ENCODE data around the gene CHST15.

DNA sequence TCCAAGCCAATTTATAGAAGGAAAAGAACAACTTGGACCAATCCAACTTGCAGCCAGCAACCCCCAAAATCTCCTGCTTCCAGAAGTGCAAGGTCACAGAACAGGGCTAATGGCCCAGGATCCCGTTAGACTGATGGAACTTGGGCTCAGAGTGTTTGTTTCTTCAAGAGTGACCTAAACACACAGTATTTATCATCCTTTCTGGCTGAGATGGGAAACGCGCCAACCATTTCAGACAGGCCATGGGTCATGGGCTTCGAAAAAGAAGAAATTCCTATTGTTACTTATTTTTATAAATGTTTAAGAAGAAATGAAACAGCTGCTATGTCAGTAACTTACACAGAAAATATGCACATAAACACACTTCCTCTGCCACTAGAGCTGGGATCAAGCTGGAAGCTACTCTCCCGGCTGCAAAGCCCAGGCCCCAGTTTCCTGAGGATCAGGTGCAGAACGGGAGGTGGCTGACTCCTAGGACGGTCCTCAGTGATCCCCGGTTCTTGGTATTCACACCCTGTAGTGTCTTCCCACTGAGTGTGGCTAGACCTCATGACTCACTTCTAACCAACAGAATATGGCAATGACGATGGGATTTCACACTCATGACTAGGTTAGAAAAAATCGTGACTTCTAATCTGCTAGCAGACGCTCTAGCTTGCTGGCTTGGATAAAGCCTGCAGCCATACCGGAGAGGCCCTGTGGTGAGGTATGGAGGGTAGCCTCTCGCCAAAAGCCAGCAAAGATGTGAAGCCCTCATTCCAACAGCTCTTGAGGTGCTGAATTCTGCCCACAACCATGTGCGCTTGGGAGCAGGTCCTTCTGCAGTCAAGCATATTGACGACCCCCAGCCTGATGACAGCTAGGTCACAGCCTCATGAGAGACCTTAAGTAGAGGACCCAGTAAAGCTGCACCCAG is 60.2 kb downstream of the CHST15 start:
- TF ChIP-seq, protein P1, sequence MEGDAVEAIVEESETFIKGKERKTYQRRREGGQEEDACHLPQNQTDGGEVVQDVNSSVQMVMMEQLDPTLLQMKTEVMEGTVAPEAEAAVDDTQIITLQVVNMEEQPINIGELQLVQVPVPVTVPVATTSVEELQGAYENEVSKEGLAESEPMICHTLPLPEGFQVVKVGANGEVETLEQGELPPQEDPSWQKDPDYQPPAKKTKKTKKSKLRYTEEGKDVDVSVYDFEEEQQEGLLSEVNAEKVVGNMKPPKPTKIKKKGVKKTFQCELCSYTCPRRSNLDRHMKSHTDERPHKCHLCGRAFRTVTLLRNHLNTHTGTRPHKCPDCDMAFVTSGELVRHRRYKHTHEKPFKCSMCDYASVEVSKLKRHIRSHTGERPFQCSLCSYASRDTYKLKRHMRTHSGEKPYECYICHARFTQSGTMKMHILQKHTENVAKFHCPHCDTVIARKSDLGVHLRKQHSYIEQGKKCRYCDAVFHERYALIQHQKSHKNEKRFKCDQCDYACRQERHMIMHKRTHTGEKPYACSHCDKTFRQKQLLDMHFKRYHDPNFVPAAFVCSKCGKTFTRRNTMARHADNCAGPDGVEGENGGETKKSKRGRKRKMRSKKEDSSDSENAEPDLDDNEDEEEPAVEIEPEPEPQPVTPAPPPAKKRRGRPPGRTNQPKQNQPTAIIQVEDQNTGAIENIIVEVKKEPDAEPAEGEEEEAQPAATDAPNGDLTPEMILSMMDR (IDR thresholded peaks at IDR 0.05; ENCODE audit: low read depth, low read length, poor library complexity, severe bottlenecking) = no peak
- no peak for TF ChIP-seq EZH2phosphoT487 (IDR thresholded peaks at IDR 0.05; ENCODE audit: borderline replicate concordance, low read length)
